NCI-H524 treated with DMSO at 0.1 percent for 48 hours (cell line): ENCODE measurements around the gene TAF1B.
A peak's percentile ranks its signal among the peaks of the same experiment; 100 is the strongest.

Source experiments
- DNase-seq: peaks from one replicate; lab custom pipeline; 2025; lab: John Stamatoyannopoulos, UW

TAF1B gene

DNA sequence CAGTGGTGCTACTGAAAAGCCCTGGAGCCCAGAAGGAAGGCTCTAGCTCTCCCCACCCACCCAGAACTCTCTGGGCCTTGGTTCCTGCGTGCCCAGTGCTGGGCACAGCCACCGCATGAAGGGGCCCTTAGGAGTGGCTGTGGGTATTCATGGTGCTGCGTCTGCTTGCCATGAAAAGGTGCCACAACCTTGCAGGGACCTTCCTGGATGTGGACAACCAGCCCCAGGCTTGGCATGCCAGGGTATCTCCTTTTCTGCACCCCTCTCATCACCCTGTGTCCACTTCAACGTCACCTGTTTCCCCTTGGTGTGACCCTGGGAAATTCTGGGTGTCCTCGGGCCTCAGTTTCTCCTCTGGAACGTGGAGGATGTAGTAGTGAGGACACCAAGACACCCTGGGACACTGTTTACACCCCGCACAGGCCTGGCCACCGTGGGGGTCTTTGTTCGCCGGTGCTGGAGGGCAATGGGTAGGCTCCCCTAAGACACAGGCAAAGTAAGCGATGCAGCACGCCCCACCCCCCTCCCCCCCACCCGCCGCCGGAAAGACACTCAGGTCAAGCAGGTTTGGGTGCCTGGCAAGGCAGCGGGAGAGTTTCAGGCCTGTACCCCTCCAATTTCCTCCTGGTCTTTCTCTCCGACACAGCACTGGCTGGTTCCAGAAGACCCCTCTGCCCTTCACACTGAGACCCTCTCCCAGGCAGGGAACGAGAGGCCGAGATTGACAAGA, 34.8 kb upstream of the TAF1B start:
- DNase-seq = no peak

DNA sequence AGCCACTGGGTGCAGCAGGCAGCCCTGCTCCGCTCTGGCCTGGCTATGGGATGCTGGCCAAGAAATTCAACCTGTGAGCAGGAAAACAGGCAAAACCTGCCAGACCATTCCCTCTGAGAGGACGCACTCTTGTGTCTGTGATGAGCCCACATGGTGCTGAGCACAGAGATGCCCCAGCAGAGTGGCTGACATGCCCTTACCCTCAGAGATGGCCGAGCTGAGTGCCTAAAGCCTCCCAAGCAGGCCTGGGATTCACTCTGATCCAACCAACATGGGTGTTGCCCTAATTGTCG, 34.3 kb upstream of the TAF1B start:
- no peak for DNase-seq

DNA sequence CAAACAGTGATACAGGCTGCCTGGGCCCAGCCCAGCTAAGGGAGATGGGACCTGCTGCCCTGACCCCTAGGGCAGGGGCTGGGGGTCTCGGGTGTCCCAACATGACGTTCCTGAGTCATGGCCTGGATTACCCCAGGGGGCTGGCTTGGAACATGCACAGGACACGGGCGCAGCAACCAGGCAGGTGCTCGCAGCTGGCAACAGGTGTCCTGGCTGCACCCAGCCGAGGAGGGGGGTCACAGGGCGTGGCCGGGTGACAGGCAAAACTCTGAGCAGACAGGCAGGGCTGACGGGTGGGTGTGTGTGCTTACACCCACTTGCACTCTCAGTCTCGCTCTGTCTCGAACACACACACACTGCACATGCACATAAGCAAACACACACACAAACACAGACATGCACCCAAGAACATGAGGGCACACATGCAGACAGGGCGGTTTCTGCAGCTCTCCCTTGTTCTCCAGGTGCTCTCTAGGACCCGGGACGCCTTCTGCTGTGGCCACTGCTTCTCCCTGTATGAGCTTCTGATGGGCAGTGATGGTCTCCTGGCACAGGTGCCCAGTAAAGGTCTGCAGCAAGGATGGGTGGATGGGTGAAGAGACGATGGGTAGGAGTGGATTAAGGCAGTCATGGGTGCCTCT, 33.7 kb upstream of the TAF1B start:
- DNase-seq = no peak

DNA sequence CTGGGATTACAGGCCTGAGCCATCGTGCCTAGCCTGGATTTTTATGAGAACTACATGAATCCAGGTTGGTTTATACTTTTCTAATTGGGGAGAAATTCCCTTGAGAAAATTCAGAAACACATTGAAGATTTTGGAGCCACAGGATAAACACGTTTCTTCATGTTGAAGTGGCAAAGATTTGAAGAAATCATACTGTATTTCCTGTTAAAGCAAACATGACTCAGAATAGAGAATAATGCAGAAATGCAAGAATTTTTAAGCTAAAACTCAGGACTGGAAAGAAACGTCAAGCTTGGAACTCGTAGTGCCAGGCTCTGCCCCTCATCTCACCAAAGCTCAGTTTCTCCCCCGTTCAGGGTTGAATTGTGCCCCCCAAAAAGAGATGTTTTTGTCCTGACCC, 32.1 kb upstream of the TAF1B start:
- no peak for DNase-seq

DNA sequence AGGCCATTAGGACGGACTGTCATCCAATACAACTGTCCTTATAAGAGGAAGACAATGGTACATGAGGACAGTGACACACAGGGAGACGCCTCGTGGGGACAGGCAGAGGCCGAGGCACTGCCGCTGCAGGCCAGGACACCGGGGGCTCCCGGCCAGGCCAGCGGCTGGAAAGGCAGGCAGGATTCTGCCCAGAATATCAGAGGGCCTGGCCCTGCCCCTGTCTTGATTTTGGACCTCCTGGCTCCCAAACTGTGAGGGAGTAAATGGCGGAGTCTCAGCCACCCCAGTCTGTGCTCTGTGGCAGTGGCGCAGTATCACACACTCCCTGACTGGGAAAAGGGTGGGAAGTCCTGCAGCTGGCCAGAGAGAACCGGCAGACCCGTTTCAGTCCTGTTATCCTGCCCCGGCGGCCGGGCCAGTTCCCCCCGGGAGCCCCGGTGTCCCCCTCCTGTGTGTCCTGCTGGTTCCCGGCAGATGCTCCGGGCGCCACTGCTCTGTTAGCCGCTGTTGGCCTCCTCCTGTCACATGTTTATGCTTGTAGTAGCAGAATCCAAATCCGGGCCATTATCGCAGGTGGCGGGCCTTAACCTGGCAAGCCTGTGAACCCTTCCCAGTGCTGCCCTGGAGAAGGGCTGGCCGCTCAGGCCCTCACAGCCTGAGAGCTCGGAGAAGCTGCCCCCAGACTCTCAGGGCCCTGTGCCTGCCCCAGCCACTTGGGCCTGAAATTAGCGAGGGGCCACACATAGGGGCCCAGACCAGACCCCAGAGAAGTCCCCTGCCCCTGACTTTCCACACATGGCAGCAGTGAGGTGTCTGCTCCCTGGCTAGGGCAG, 31.4 kb upstream of the TAF1B start:
- no peak for DNase-seq

DNA sequence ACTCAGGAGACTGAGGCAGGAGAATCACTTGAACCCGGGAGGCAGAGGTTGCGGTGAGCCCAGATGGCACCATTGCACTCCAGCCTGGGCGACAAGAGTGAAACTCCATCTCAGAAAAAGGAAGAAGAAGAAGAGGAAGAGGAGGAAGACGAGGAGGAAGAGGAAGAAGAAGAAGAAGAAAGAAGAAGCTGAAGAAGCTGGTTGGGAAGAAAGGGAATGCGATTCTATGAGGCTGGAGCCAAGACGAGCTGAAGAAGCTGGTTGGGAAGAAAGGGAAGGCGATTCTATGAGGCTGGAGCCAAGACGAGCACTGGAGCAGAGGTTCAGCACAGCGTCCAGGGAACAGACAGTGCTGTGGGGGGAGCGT, 30.3 kb upstream of the TAF1B start:
- DNase-seq = no peak

DNA sequence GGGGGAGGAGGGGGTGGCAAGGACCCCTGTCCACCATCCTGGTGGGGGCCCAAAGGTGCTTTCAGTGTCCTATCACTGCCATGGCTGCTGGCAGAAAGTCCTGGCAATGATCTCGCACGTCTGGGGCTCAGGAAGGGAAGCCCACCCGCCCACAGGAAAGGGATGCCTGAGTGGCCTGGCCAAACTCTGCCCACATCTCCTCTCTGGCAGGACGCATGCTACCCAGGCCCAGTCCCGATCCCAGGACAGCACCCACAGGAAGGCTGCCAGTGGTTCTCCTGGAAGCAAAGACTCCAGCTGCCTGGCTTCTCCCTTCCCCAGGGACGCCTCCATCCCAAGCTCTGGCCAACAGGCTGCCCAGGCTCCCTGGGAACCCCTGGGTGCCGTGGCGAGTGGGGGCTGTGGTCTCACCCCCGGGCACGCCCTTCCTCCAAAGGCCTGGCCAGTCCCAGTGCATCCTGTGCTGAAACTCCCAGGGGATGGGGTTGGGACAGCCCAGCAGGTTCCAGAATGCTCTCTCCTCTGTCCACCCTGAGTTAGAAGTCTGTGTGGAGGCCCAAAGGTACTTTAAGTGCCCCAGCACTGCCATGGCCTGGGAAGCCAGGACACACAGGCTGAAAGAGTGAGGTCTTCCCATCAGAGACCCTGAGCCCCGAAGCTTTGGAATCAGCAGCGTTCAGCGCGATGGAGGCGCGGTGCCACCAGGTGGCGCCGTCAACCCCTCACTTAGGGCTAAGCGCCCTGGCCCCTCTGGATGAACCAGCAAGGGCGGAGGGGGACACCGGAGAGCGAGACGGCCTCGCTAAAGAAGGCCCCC, 29.8 kb upstream of the TAF1B start:
- DNase-seq = no peak

DNA sequence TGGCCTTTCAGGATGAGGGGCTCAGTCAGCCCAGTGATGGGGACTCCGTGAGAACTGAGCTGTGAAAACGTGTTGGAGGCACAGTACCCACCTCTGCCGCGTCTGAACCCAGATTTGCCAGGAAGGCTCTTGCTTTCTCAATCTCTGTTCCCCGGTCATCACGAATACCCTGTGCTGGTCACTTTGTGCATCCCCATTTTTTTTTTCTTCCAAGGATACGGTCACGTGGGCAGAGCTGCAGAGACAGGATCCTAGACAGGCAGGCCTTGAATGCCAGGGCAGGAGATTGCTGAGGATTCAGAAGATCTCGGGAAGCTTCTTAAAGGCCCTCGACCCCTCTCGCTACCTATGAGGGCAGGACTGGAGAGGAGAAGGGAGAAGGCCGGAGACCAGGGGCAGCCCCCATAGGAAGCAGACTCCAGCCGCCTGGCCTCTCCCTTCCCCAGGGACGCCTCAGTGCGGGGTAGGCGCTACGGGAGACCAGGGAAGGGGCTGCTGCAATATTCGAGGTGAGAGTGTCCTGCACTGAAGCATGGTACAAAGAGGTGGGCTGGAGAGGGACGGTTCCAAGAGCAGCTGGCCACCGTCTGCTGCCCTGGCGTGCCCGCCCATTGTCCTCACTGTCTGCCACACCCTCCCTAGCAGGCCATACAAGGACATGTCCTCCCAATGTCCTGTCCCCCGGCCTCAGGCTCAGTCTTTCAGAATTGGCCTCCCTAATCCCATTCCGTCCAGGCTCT, 29.0 kb upstream of the TAF1B start:
- DNase-seq = no peak

DNA sequence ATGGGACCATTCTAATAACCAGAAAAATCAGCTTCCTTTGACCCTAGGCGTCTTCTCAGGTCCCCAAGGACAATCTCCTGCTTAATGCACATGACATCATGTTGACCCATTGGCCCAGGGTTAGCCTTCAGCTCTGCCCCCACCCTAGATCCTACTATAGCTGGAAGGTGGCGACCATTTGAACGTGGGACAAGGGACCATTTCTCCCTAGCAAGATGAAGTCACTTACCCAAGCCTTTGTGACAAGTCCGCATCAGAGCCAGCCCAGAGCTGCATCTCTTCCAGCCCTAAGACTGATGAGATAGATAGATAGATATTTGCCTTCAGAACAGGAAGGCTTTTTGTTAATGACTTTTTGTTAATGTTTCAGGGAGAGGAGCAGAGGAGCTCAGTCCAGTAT, 28.2 kb upstream of the TAF1B start:
- no peak for DNase-seq

DNA sequence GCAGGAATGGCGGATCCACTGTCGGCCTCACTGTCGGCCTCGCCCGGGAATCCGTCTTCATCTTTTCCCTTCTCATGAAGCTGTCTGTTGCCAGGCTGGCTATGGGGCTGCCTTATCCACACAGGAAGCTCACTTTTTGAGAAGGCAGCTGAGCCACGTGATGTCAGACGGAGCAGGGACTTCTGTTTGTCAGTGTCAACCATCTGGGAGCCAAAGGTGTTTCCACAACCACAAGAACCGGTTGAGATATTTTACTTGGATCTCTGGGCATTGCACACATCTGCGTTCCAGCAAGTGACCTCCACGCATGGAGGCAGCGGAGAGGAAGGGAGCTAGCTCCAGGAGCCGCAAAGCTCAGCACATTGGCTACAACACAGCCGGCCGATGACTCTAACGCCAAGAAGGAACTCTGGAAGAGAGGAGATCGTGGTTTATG, 27.4 kb upstream of the TAF1B start:
- no peak for DNase-seq

DNA sequence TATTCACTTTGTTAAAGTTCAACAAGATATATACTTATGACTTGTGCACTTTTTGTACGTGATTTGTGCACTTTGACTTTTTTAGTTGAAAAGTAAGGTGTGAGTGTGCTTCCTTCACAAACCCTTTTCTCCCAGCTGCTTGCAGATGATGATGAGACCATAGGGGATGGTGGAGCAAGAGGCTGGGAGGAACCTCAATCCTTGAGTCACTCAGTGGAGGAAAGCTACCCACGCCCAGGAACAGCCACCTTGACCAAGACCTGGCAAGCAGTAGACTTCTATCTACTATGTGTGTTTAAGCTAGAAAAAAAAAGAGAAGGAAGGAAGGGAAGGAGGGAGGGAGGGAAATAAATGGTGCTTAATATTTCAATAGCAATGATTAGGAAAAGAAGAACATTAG, 25.2 kb upstream of the TAF1B start:
- DNase-seq = no peak

DNA sequence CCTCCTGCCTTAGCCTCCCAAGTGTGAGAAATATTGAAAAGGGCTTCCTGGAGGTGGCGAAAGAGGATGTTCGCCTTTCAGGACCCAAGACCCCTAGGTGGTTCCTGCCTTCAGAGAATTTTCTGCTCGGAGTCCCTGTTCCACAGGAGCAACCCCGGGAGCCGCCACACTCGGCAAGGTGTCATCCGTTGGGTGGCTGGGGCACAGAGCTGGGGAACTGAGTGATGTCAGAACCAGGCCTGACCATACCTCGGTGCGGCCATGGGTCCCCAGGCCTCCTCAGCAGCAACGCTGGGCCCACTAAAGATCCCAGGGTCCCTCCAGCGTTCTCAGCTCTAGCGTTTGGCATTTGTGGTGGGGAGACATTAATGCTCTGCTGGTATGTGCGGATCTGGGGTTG, 23.7 kb upstream of the TAF1B start:
- DNase-seq = no peak

DNA sequence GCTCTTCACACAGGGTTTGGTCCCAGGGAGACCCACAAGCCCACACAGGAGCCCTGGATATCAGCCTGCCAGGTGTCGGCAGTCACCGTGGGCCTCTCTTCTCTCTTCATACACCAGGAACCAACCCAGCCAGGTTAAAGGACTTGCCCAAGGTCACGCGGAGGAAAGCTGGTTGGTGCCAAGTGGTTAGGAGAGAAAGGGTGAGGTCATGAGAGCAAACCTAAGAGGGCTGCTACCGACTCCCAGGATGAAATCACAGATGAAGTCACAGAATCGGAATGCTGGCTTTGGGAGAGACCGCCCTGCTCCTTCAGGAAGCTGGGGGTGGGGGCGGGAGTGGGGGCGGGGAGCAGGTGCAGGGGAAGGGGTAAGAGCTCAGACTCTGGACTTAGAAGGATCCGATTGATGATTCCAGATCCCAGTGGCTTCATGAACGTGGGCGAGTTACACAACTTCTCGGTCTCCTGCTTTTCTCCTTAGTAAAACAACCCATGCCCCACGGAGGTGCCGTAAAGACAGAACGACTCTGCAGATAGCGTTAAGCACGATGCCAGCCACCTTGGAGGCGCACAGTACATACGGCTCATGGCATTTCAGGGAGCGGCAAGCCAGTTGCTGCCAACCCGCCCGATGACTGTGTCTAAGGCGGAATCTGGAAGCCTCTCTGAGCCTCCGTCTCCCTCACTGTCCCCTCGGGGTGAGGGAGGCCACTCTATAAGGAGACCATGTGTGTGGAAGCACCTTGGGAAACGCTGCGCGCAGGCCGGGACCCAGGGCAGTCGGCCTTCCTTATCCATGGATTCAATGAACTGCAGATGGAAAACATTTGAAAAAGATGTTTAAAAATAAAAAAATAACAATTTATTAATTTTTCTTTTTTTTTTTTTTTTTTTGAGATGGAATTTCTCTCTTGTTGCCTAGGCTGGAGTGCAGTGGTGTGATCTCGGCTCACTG, 23.0 kb upstream of the TAF1B start:
- no peak for DNase-seq

DNA sequence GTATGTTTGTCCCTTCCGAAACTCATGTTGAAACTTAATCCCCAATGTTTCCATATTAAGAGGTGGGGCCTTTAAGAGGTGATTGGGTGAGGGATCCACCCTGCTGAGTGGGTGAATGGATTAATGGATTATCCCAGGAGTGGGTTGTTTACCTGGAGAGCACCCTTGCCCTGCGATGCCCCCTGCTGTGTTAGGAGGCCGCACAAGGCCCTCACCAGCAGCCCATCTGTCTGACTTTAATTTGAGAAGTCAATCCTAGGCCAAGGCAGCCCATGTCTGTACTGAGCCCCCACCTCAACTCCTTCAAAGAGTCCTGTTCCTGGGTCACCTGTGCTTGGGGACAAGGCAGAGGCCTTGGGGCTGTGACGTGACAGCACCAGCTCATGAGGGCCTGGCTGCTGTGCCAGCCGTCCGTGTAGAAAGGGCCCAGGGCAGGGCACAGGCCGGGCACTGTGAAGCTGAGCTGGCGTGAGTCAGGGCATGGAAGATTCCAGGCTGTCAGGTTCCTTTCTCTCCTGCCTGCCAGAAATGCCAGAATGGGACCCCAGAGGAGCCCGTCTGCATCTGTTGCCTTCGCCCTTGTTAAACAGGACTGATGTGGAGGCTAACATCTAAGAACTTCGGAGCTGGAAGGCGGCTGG, 21.3 kb upstream of the TAF1B start:
- peak; percentile 97 for DNase-seq

DNA sequence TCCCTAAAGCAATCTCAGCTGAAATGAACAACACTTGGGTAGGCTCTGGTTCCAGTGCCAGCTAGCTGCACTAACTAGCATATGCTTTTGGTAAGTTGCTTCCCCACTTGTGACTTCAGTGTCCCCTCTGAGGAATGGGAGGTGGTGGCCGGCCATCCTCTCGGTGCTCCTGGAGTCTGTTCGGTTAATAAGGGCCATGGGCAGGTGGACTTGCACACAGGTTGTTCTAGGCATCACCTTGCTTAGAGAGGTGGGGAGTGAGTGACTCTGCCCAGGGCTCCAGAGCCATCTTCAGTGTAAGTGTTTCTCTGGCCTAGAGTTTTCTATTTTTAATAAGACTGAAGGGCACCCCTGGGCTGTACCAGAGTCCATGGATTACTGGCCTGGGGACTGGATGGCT, 18.8 kb upstream of the TAF1B start:
- DNase-seq = no peak

DNA sequence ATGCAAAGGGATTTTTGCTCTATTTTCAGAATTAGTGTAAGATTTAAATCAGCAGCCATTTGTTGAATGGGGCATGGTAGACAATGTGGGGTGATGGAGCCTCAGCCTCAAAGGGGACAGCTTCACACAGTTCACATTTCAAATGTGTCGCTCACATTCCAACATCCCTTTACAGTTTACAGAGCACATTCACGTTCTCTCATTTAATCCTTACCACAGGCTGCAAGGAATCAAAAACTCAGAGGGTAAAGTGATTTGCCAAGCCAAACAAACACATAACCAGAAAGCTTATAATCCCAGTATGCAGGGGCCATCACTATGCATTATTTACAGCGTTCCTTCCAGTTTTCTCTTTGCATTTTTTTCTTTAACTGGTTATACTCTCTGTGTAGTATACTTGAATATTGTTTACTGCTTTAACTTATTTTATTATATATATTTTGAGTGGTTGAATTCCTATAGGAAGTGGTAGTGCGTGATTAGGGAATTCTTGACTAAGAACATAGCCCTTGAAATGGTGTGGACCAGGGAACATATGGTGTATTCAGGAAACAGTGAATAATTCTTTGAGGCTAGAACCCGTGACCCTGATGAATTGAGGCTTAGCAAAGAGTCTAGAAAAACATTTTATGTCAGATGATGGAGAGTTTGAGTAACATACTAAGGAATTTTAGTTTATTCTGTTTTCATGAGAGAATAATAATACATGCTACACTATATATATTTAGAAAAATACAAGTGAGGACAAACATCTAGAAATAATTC, 18.1 kb upstream of the TAF1B start:
- DNase-seq = no peak

DNA sequence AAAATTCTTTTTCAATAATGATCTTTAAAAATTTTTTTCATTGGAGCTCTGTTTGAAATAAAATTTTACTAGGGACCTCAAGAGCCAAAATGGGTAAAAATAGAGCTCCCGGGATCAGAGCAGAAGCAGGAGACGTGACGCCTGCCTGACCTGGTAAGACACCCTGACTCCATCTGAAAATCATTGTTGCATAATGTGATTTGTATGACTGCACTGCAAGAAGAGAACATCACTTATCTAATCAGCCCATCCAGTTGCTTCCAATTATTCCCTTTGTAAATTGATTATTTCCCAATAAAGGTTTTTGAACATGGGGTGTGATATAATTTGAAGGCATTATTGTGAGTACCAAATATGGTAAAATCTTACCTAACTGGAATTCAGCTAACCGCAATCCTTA, 17.1 kb upstream of the TAF1B start:
- no peak for DNase-seq

DNA sequence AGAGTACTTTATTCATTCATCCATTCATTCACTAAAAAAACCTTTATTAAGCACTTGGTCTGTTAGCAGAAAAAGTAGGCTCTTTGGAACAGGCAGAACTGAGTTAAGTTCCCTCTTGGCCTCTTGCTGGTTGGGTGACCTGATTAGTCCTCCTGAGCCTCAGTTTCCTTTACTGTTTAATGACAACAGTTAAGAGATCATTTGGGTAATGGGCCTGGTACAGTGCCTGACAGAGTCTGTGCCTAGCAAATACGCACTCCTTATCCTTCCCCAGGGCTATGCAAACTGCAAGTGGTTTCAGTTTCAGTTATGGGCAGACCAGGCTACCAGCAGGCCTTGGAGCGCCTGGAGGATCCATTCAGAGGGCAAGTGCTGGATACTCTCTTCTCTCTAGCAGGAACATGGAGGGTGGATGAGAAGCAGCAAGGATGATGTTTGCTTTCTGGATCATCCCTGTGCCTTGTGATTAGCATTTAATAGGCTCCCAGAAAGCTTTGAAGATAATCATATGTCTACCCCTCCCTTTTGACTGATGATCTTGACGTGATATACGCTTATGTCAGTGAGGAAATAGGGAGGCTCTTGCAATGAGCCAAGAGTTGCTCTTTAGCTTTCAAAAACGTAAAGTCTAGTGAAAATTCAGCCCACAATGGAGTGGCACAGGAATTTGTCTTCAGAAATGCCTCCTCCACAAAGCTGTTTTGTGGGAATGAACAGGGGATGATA, 12.4 kb upstream of the TAF1B start:
- no peak for DNase-seq

DNA sequence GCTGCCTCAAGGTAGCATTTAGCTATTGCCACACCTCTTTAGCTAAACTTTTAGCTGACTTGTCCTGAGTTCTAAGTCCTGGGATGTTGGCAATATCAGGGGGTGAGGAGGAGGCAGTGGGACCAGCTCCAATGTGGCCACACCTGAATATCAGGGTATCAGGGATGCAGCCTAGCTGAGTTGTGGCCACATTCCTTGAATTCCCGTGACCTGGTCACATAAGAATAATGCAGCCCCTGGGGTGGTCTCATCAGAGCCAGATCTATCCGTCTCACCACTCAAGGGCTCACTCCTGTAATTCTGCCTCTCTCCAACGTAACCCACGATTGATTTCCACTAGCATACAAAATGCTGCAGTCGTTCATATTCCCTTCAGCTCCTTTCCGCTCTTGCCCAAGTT, 11.6 kb upstream of the TAF1B start:
- DNase-seq = no peak
